ENCODE measurements around the gene RNPS1. TPM values are rescaled to one million over a fixed set of nuclear protein-coding genes. Genes with fewer than 3 reads are reported as not detected.

RNPS1 gene
- total RNA-seq (100 to 1,000 TPM; 261 to 294 TPM), polyA plus RNA-seq (ENCODE audit: insufficient read depth, low read depth, low replicate concordance) (197 TPM)
- long read RNA-seq, donor 1, transcript RNPS1-219 (6 exons, 1,685 nt), result minor isoform, 11 of 217 reads
- long read RNA-seq, donor 1, transcript RNPS1-202 (8 exons, 2,241 nt), result major isoform, 72 of 217 reads
- long read RNA-seq, donor 1, transcript RNPS1-220 (7 exons, 2,037 nt), result minor isoform, 34 of 217 reads
- long read RNA-seq, donor 1, transcript RNPS1-217 (7 exons, 1,514 nt), result minor isoform, 14 of 217 reads
- long read RNA-seq, donor 1, partial matches to known transcripts, result 71 of 217 reads
- long read RNA-seq, donor 1, other reads (novel, unspliced or antisense), result 0 of 217 reads
- long read RNA-seq, donor 2, transcript RNPS1-206 (2 exons, 2,223 nt), result minor isoform, 7 of 94 reads
- long read RNA-seq, donor 2, transcript RNPS1-217 (7 exons, 1,514 nt), result minor isoform, 7 of 94 reads
- long read RNA-seq, donor 2, transcript RNPS1-220 (7 exons, 2,037 nt), result minor isoform, 17 of 94 reads
- long read RNA-seq, donor 2, transcript RNPS1-202 (8 exons, 2,241 nt), result major isoform, 25 of 94 reads
- long read RNA-seq, donor 2, partial matches to known transcripts, result 27 of 94 reads
- long read RNA-seq, donor 2, other reads (novel, unspliced or antisense), result 0 of 94 reads

- Histone ChIP-seq H3K36me3 (ENCODE audit: low read depth, missing control alignments) (no peaks in the 10 kb centered on the region), H3K4me1 (peaks cover 10% of the 10 kb centered on the region), H3K27me3 (no peaks in the 10 kb centered on the region), H3K9me3 (no peaks in the 10 kb centered on the region), H3K4me3 (peak within 1 kb of the TSS; percentile 67 to 85), H3K27ac (peak within 1 kb of the TSS; percentile 84 to 95)
- peak; percentile 95 for DNase-seq
- intact Hi-C loops (cut with DNase I; ENCODE audit: low total_unique reads), result no loop called here
- TF ChIP-seq POLR2A (IDR thresholded peaks at IDR 0.05) (peak; percentile 87), CTCF (IDR thresholded peaks at IDR 0.05) (peak in 2 of 3 experiments; percentile 4 to 33)
- 1% methylated on average over 88 of the region's 88 CpGs; no CpG with 5 or more reads in 1 of the 2 donors for WGBS, 2 donors
Observed at GRCh38 chr16:2267913-2268666, at the start of gene RNPS1. Gene RNPS1 (minus strand): TSS chr16:2268126. CDS start chr16:2264643, 3,483 bp downstream.

DNA sequence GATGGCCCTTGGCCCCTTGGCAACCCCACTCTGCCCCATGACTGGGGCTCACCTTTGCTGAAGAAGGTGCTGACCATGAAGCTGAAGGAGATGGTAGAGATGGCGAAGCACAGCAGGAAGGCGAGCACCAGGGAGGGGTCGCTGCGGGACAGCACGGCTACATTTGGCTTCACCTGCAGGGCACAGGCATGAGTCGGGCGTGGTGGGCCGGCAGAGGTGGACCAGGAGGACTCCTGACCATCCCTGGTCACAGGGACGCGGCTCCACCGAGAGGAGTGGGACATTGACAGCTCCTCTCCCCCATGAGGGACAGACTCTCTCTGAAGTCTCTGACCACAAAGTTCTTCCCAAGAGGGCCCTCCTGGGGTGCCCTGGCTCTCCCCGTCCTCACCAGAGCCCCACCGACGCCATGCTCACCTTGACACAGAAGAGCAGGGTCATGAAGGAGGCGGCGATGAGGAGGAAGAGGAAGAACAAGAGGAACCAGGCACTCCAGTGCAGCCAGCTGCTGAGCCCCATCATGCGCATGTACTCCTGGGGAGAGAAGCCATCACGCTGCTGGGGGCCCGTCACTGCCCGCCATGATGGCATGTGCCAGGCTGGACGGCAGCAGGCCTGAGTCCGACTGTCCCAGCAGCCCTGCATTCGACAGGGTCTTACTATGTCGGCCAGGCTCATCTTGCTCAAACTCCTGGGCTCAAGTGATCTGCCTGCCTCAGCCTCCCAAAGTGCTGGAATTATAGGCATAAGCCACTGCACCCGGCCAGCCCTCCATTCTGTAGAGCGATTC, 49.5 kb upstream of the RNPS1 start:
- Histone ChIP-seq H3K27me3 (no peaks in the 10 kb centered on the region), H3K36me3 (ENCODE audit: low read depth, missing control alignments) (no peaks in the 10 kb centered on the region), H3K27ac (no peak overlapping the region), H3K4me1 (no peaks in the 10 kb centered on the region), H3K9me3 (no peaks in the 10 kb centered on the region), H3K4me3 (no peak overlapping the region)
- no peak for DNase-seq
- intact Hi-C loops (cut with DNase I; ENCODE audit: low total_unique reads), result no loop called here
- TF ChIP-seq CTCF (IDR thresholded peaks at IDR 0.05) (no peak), POLR2A (IDR thresholded peaks at IDR 0.05) (no peak)
- WGBS, 2 donors, result 92 to 94% methylated on average over 17 to 26 of the region's 26 CpGs

DNA sequence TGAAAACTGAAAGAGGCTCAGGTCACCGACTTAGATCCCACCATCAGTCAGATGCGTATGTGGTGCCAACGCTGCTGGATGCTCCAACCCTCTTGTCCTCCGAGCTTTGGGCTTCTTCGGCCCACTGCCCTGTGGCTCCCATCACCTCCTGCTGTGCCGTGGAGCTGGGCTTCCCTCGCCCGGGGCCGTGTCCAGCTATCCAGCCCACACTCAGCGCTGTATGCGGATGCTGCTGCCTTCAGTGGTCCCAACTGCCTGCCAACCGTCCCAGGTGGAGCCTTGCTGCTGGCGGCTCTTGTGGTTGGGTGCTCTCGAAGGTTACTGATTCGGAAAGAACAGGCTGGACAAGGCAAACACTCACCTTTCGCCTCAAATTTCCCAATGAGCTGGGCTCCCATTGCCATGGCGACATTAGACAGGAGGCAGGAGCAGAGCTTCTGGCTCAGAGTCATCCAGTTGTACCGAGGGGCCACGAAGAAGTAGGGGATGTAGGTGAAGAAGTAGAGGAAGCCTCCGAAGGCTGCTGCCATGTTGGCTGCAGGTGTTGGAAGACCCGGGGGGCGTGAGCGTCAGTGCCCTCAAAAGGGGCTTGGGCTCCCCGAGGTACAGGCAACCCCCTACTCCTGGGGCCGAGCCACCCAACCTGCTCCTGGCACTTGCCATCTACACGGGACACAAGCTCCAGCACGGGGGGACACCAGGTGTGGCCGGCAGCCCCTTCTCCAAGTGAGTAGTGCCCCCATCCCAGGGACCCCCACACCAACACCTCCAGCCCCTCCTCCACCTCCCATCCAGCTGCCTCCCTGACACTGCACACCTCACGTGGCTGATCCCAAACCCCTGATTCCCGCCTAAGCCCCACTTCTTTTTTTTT, 40.4 kb upstream of the RNPS1 start:
- intact Hi-C loops (cut with DNase I; ENCODE audit: low total_unique reads), result no loop called here
- no peak for DNase-seq
- Histone ChIP-seq H3K9me3 (no peaks in the 10 kb centered on the region), H3K4me1 (no peaks in the 10 kb centered on the region), H3K27me3 (no peaks in the 10 kb centered on the region), H3K4me3 (no peak overlapping the region), H3K36me3 (ENCODE audit: low read depth, missing control alignments) (no peaks in the 10 kb centered on the region), H3K27ac (no peak overlapping the region)
- 93 to 97% methylated on average over 24 to 30 of the region's 30 CpGs for WGBS, 2 donors
- TF ChIP-seq CTCF (IDR thresholded peaks at IDR 0.05), result no peak
- no peak for TF ChIP-seq POLR2A (IDR thresholded peaks at IDR 0.05)

DNA sequence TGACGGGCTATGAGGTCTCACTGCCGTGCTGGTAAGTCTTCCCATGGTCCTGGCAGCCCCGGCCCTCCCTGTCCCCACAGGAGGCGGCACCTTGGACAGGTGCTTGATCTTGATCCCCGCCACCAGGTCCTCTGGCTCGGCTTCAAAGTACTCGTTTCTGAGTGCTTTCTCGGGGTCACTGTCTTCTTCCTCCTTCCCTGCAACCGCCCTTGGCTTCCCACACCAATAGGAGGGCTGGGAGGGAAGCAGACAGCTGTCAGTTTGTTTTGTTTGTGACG, 31.9 kb upstream of the RNPS1 start:
- DNase-seq, result no peak
- H3K36me3 ChIP-seq (ENCODE audit: low read depth, missing control alignments), result no peaks in the 10 kb centered on the region
- H3K4me3 ChIP-seq, result no peak overlapping the region
- TF ChIP-seq POLR2A (IDR thresholded peaks at IDR 0.05) (no peak), CTCF (IDR thresholded peaks at IDR 0.05) (no peak)
- intact Hi-C loops (cut with DNase I; ENCODE audit: low total_unique reads), result no loop called here
- no peaks in the 10 kb centered on the region for H3K27me3 ChIP-seq
- peaks cover 10% of the 10 kb centered on the region for H3K4me1 ChIP-seq
- 79 to 81% methylated on average over 8 to 10 of the region's 10 CpGs for WGBS, 2 donors
- H3K9me3 ChIP-seq, result no peaks in the 10 kb centered on the region
- H3K27ac ChIP-seq, result no peak overlapping the region

All from testis (tissue), 5 donors.